CD14-positive monocyte (primary cell): ENCODE results near the gene GPRC5C. TPM values are rescaled to one million over a fixed set of nuclear protein-coding genes. Genes with fewer than 3 reads are reported as not detected.

Experiments
- DNase-seq, 3 donors: peaks; one replicate each; pipeline ENCODE4 v3.0.0-alpha.2; 2011 to 2022
- H2AFZ ChIP-seq: 2 replicates; pipeline ENCODE4 v1.6.0; 2012; ENCODE audit warnings: mild to moderate bottlenecking, low read depth, low read length, inconsistent platforms; ENCODE audit not compliant: insufficient read depth, poor library complexity, severe bottlenecking
- H3K27ac ChIP-seq, 2 donors: 1 replicate in 1 of 2; 2 replicates in 1 of 2; pipeline ENCODE4 v1.5.1; 2012 to 2013; ENCODE audit warnings: low read length in 2 of 2, control low read depth in 1 of 2, inconsistent platforms in 1 of 2, low read depth in 1 of 2, mild to moderate bottlenecking in 1 of 2
- H3K27me3 ChIP-seq, 2 donors: one replicate each; pipeline versions ENCODE4 v1.6.0 to v1.6.1; 2011 to 2013; ENCODE audit warnings: low read length in 2 of 2; ENCODE audit not compliant: control insufficient read depth in 2 of 2, insufficient read depth in 2 of 2
- H3K36me3 ChIP-seq, 2 donors: replicated peaks in 1 of 2; 1 replicate in 1 of 2; 2 replicates in 1 of 2; pipeline versions ENCODE4 v1.5.1 to v1.6.1; 2012 to 2013; ENCODE audit warnings: low read length in 2 of 2, control low read depth in 1 of 2, inconsistent platforms in 1 of 2, mild to moderate bottlenecking in 1 of 2; ENCODE audit not compliant: insufficient read depth in 2 of 2, control insufficient read depth in 1 of 2
- H3K4me1 ChIP-seq, 2 donors: 1 replicate in 1 of 2; 2 replicates in 1 of 2; pipeline versions ENCODE4 v1.5.1 to v1.6.1; 2012 to 2013; ENCODE audit warnings: low read length in 2 of 2, control low read depth in 1 of 2, inconsistent platforms in 1 of 2, mild to moderate bottlenecking in 1 of 2, moderate library complexity in 1 of 2; ENCODE audit not compliant: insufficient read depth in 2 of 2, control insufficient read depth in 1 of 2
- H3K4me2 ChIP-seq: replicated peaks from 2 replicates; pipeline ENCODE3; 2012; ENCODE audit warnings: low read length, moderate library complexity, mild to moderate bottlenecking; ENCODE audit not compliant: poor library complexity, severe bottlenecking; ENCODE audit errors: extremely low read depth
- H3K4me3 ChIP-seq, 3 experiments: fragments of 200-600 bp in 1 of 3; sonication (generic) in 1 of 3; replicated peaks in 1 of 3; 1 replicate in 2 of 3; 2 replicates in 1 of 3; pipeline ENCODE4 v1.5.1; 2011 to 2013; ENCODE audit warnings: low read length in 3 of 3, mild to moderate bottlenecking in 3 of 3, control low read depth in 2 of 3, low read depth in 2 of 3, inconsistent platforms in 1 of 3, moderate library complexity in 1 of 3
- H3K79me2 ChIP-seq: 2 replicates; pipeline ENCODE4 v1.6.0; 2012; ENCODE audit warnings: mild to moderate bottlenecking, control low read depth, inconsistent platforms, low read length, moderate library complexity; ENCODE audit not compliant: insufficient read depth
- H3K9ac ChIP-seq: 2 replicates; pipeline ENCODE4 v1.6.0; 2017; ENCODE audit warnings: low read length, mild to moderate bottlenecking; ENCODE audit not compliant: insufficient read depth, poor library complexity, severe bottlenecking
- H3K9me3 ChIP-seq, 2 donors: replicated peaks in 1 of 2; 1 replicate in 1 of 2; 2 replicates in 1 of 2; pipeline versions ENCODE4 v1.5.1 to v1.6.1; 2012 to 2013; ENCODE audit warnings: low read length in 2 of 2, control low read depth in 1 of 2; ENCODE audit not compliant: control insufficient read depth in 1 of 2, insufficient read depth in 1 of 2
- H4K20me1 ChIP-seq: 2 replicates; pipeline ENCODE4 v1.6.0; 2012; ENCODE audit warnings: mild to moderate bottlenecking, low read length, control low read depth, moderate library complexity; ENCODE audit not compliant: insufficient read depth
- H3K27ac Mint-ChIP-seq, 7 donors: one replicate each; pipeline ENCODE4 v1.8.0; 2020; ENCODE audit warnings: mild to moderate bottlenecking in 7 of 7, mixed read lengths in 7 of 7, moderate library complexity in 6 of 7, inconsistent platforms in 2 of 7
- H3K27me3 Mint-ChIP-seq, 3 donors: one replicate each; pipeline ENCODE4 v1.8.0; 2021 to 2022; ENCODE audit warnings: low read depth in 3 of 3, mild to moderate bottlenecking in 3 of 3, mixed read lengths in 3 of 3, moderate library complexity in 3 of 3, inconsistent platforms in 1 of 3
- H3K36me3 Mint-ChIP-seq, 2 donors: one replicate each; pipeline ENCODE4 v1.8.0; 2020; ENCODE audit warnings: mixed read lengths in 2 of 2, inconsistent platforms in 1 of 2, mild to moderate bottlenecking in 1 of 2
- H3K4me1 Mint-ChIP-seq: one replicate; pipeline ENCODE4 v1.8.0; 2020; ENCODE audit warnings: mild to moderate bottlenecking, mixed read lengths
- H3K4me3 Mint-ChIP-seq, 2 donors: one replicate each; pipeline ENCODE4 v1.8.0; 2020; ENCODE audit warnings: mild to moderate bottlenecking in 2 of 2, mixed read lengths in 2 of 2, moderate library complexity in 1 of 2
- H3K9me3 Mint-ChIP-seq, 7 donors: one replicate each; pipeline ENCODE4 v1.8.0; 2020 to 2022; ENCODE audit warnings: mixed read lengths in 7 of 7, mild to moderate bottlenecking in 6 of 7, moderate library complexity in 6 of 7, inconsistent platforms in 2 of 7
- WGBS: methylation state at CpG from one replicate; pipeline ENCODE4 v1.1.5; 2013; ENCODE audit warnings: missing lambda C conversion rate; ENCODE audit not compliant: insufficient coverage; 5-methylcytosine and 5-hydroxymethylcytosine counted together
- intact Hi-C, 2 donors: fragments of 100-400 bp; cut with micrococcal nuclease; formaldehyde crosslinking; loops; one replicate each; pipeline versions ENCODE4 v1.15.0 to v1.15.1; 2023
- polyA plus RNA-seq, 3 donors: library from polyadenylated mRNA; depleted of rRNA in 1 of 3; unstranded in 2 of 3; stranded (reverse) in 1 of 3; fragments of 300-500 nt in 2 of 3; fragments of >200 nt in 1 of 3; fragmentation: Illumina TruSeq in 2 of 3; gene quantifications; 1 replicate in 2 of 3; 2 replicates in 1 of 3; pipeline ENCODE4 v1.2.3, GENCODE V29; 2012 to 2021
- TF ChIP-seq, protein P1 (sequence below): fragments of 200-600 bp; IDR thresholded peaks from one replicate; pipeline ENCODE4 v1.8.0; 2022; ENCODE audit warnings: antibody characterized with exemption, mild to moderate bottlenecking

GPRC5C gene
- polyA plus RNA-seq, 3 donors: 0.47 to 3.3 (median 1.9) TPM

DNA sequence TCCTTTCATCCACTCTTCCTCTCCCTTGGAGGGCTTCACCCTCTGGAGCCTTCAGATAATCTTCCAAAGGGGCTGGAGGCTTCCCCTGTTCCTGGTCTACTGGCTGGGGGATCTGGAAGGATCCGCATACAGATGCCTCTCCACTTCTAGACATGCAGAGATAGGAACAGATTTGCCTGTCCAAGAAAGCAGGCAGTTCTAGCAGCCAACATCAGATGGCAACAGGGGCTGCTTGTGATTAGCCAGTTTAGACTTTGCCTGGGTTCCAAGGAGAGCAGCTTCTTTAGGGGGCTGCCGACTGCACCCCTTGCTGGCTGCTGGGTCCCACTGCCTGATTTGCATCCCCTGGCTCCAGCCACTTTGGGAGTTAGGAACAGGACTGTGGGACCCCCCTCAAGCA, 28.4 kb downstream of the GPRC5C start:
- DNase-seq: no peak
- TF ChIP-seq, protein P1, sequence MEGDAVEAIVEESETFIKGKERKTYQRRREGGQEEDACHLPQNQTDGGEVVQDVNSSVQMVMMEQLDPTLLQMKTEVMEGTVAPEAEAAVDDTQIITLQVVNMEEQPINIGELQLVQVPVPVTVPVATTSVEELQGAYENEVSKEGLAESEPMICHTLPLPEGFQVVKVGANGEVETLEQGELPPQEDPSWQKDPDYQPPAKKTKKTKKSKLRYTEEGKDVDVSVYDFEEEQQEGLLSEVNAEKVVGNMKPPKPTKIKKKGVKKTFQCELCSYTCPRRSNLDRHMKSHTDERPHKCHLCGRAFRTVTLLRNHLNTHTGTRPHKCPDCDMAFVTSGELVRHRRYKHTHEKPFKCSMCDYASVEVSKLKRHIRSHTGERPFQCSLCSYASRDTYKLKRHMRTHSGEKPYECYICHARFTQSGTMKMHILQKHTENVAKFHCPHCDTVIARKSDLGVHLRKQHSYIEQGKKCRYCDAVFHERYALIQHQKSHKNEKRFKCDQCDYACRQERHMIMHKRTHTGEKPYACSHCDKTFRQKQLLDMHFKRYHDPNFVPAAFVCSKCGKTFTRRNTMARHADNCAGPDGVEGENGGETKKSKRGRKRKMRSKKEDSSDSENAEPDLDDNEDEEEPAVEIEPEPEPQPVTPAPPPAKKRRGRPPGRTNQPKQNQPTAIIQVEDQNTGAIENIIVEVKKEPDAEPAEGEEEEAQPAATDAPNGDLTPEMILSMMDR: no peak
- no peaks in the 10 kb centered on the region for H3K9me3 ChIP-seq
- H2AFZ ChIP-seq: no peak overlapping the region
- intact Hi-C loops: no loop called here
- no peak overlapping the region for H3K4me3 ChIP-seq
- 90% methylated on average over 1 of the region's 2 CpGs for WGBS
- no peaks in the 10 kb centered on the region for H3K36me3 ChIP-seq
- H3K27ac Mint-ChIP-seq: peak overlapping the region in 2 of 7 donors; percentile 15 to 57
- H3K9me3 Mint-ChIP-seq: no peaks in the 10 kb centered on the region
- no peak overlapping the region for H3K4me2 ChIP-seq
- H3K27me3 ChIP-seq: no peaks in the 10 kb centered on the region
- peaks cover 2 to 4% (median 2%) of the 10 kb centered on the region in 3 donors for H3K27me3 Mint-ChIP-seq
- peaks cover 0 to 2% of the 10 kb centered on the region in 2 donors for H3K36me3 Mint-ChIP-seq
- H3K9ac ChIP-seq: no peak overlapping the region
- H3K4me3 Mint-ChIP-seq: no peak overlapping the region
- no peak overlapping the region for H3K27ac ChIP-seq
- H4K20me1 ChIP-seq: no peaks in the 10 kb centered on the region
- H3K79me2 ChIP-seq: no peaks in the 10 kb centered on the region
- H3K4me1 ChIP-seq: peaks cover 47 to 51% of the 10 kb centered on the region in 2 donors
- peaks cover 10% of the 10 kb centered on the region for H3K4me1 Mint-ChIP-seq

DNA sequence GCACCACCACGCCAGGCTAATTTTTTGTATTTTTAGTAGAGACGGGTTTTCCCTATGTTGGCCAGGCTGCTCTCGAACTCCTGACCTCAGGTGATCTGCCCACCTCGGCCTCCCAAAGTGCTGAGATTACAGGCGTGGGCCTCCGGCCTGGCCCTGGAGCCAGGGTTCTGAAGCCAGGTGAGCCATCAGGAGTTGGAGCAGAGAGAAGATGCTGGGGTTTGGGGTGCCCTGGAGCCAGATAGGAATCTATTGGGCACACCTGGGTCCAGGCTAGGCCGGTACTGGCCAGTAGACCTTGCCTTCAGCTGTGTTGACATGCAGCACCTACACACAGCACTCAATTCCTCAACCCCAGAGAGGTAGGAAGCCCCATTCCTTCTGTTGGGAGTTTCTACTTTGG, 29.1 kb downstream of the GPRC5C start:
- no peaks in the 10 kb centered on the region for H3K36me3 Mint-ChIP-seq
- Histone ChIP-seq H3K27ac (no peak overlapping the region), H3K9me3 (no peaks in the 10 kb centered on the region), H3K4me3 (no peak overlapping the region), H4K20me1 (no peaks in the 10 kb centered on the region), H3K4me2 (no peak overlapping the region), H3K36me3 (no peaks in the 10 kb centered on the region), H3K27me3 (no peaks in the 10 kb centered on the region), H3K9ac (no peak overlapping the region), H3K4me1 (peaks cover 54 to 59% of the 10 kb centered on the region in 2 donors), H3K79me2 (peaks cover 5% of the 10 kb centered on the region), H2AFZ (no peak overlapping the region)
- no peak overlapping the region for H3K4me3 Mint-ChIP-seq
- WGBS: 100% methylated on average over 5 of the region's 7 CpGs
- DNase-seq: no peak
- H3K27ac Mint-ChIP-seq: peak overlapping the region in 1 of 7 donors; percentile 75
- H3K27me3 Mint-ChIP-seq: peaks cover 2 to 4% (median 2%) of the 10 kb centered on the region in 3 donors
- H3K4me1 Mint-ChIP-seq: peaks cover 10% of the 10 kb centered on the region
- TF ChIP-seq, protein P1: no peak
- no peaks in the 10 kb centered on the region for H3K9me3 Mint-ChIP-seq
- intact Hi-C loops: no loop called here
